K562 (cell line): Measurements from ENCODE around the gene ITPA. TPM values are rescaled to one million over a fixed set of nuclear protein-coding genes. Genes with fewer than 3 reads are reported as not detected.

Experiments
- ARID1B ChIP-seq: fragments of 450-650 bp; IDR thresholded peaks from 2 replicates; pipeline ENCODE4 v1.6.1; 2016; ENCODE audit warnings: antibody characterized with exemption, mild to moderate bottlenecking, inconsistent platforms
- COPS2 ChIP-seq: fragments of 450-650 bp; conservative IDR thresholded peaks from 2 replicates; pipeline ENCODE4 v1.6.1; 2016; ENCODE audit warnings: mild to moderate bottlenecking, moderate library complexity
- CXXC5 ChIP-seq: fragments of 250-450 bp; sonication (Bioruptor Pico); IDR thresholded peaks from 2 replicates; pipeline ENCODE4 v1.8.0; 2022; ENCODE audit warnings: inconsistent platforms, mild to moderate bottlenecking, moderate library complexity
- E2F3 ChIP-seq: fragments of 250-450 bp; sonication (Bioruptor Pico); IDR thresholded peaks from 2 replicates; pipeline ENCODE4 v1.4.0; 2020; ENCODE audit warnings: mild to moderate bottlenecking
- EP300 ChIP-seq: IDR thresholded peaks from 2 replicates; pipeline ENCODE4 v1.6.1; 2012; ENCODE audit warnings: low read length, improper control_type of control experiment
- ETV5 ChIP-seq: sonication (generic); formaldehyde crosslinking; IDR thresholded peaks from 2 replicates; pipeline ENCODE4 v1.4.0; 2020; ENCODE audit warnings: low read depth, mild to moderate bottlenecking, missing genetic modification reagents
- EWSR1 ChIP-seq: fragments of 450-650 bp; IDR thresholded peaks from 2 replicates; pipeline ENCODE4 v1.6.1; 2018; ENCODE audit warnings: borderline replicate concordance, mild to moderate bottlenecking, low read depth, moderate library complexity; ENCODE audit not compliant: partially characterized antibody
- GABPB2 ChIP-seq: fragments of 250-450 bp; sonication (Bioruptor Pico); conservative IDR thresholded peaks from 2 replicates; pipeline ENCODE4 v1.5.1; 2021; ENCODE audit warnings: mild to moderate bottlenecking
- HOXB6 ChIP-seq: fragments of 250-450 bp; sonication (Bioruptor Pico); IDR thresholded peaks from 2 replicates; pipeline ENCODE4 v1.5.1; 2022; ENCODE audit warnings: mild to moderate bottlenecking, borderline replicate concordance
- KLF6 ChIP-seq: fragments of 250-450 bp; sonication (Bioruptor Pico); IDR thresholded peaks from 2 replicates; pipeline ENCODE4 v1.4.0; 2020; ENCODE audit warnings: mild to moderate bottlenecking, moderate library complexity, borderline replicate concordance
- MEF2D ChIP-seq: conservative IDR thresholded peaks from 2 replicates; pipeline ENCODE4 v1.6.1; 2016; ENCODE audit warnings: low read depth, missing genetic modification characterization, missing compliant biosample characterization
- MYC ChIP-seq, 2 experiments: fragments of 250-450 bp in 1 of 2; sonication (Bioruptor Pico) in 1 of 2; IDR thresholded peaks; 2 replicates each; pipeline versions ENCODE4 v1.5.1 to v1.6.1; 2012 to 2021; ENCODE audit warnings: low read depth in 2 of 2, borderline replicate concordance in 1 of 2, improper control_type of control experiment in 1 of 2, low read length in 1 of 2, mild to moderate bottlenecking in 1 of 2, moderate library complexity in 1 of 2
- NFIC ChIP-seq: fragments of 450-650 bp; IDR thresholded peaks from 2 replicates; pipeline ENCODE4 v1.6.1; 2017; ENCODE audit warnings: mild to moderate bottlenecking, inconsistent platforms
- NRF1 ChIP-seq, 2 experiments: fragments of 450-650 bp; IDR thresholded peaks in 1 of 2; conservative IDR thresholded peaks in 1 of 2; 2 replicates each; pipeline ENCODE4 v1.6.1; 2014; ENCODE audit warnings: mild to moderate bottlenecking in 2 of 2
- POLR2AphosphoS5 ChIP-seq: IDR thresholded peaks from 2 replicates; pipeline ENCODE4 v1.6.1; 2011; ENCODE audit warnings: mild to moderate bottlenecking, low read depth, low read length, moderate library complexity; ENCODE audit not compliant: control insufficient read depth, insufficient read depth
- POLR2G ChIP-seq: fragments of 200-400 bp; formaldehyde crosslinking; IDR thresholded peaks from 2 replicates; pipeline ENCODE4 v1.6.1; 2017; ENCODE audit warnings: low read depth, mild to moderate bottlenecking, antibody characterized with exemption, low read length, moderate library complexity
- RAD21 ChIP-seq, 2 experiments: fragments of 250-450 bp in 1 of 2; fragments of 450-650 bp in 1 of 2; sonication (Bioruptor Pico) in 1 of 2; formaldehyde crosslinking in 1 of 2; IDR thresholded peaks in 1 of 2; conservative IDR thresholded peaks in 1 of 2; 2 replicates each; pipeline versions ENCODE4 v1.4.0 to v1.8.0; 2020 to 2022; ENCODE audit warnings: mild to moderate bottlenecking in 2 of 2, moderate library complexity in 1 of 2
- RBM15 ChIP-seq: fragments of 200-400 bp; formaldehyde crosslinking; IDR thresholded peaks from 2 replicates; pipeline ENCODE4 v1.6.1; 2018; ENCODE audit warnings: mild to moderate bottlenecking, low read length, moderate library complexity; ENCODE audit not compliant: insufficient read depth
- TBP ChIP-seq: optimal IDR thresholded peaks from 2 replicates; pipeline ENCODE3; 2011; ENCODE audit warnings: low read depth, low read length, improper control_type of control experiment
- U2AF2 ChIP-seq: fragments of 200-400 bp; formaldehyde crosslinking; optimal IDR thresholded peaks from 2 replicates; pipeline ENCODE3; 2017; ENCODE audit warnings: low read depth, mild to moderate bottlenecking, low read length
- ZBTB7A ChIP-seq: IDR thresholded peaks from 2 replicates; pipeline ENCODE4 v1.6.1; 2011; ENCODE audit warnings: low read depth, mild to moderate bottlenecking, low read length, moderate library complexity, borderline replicate concordance; ENCODE audit not compliant: control insufficient read depth
- ZFP1 ChIP-seq: fragments of 450-650 bp; formaldehyde crosslinking; IDR thresholded peaks from 2 replicates; pipeline ENCODE4 v1.4.0; 2020; ENCODE audit warnings: mild to moderate bottlenecking, mixed read lengths
- ZNF121 ChIP-seq: sonication (generic); formaldehyde crosslinking; conservative IDR thresholded peaks from 2 replicates; pipeline ENCODE4 v1.8.0; 2022; ENCODE audit warnings: missing genetic modification reagents
- ZNF583 ChIP-seq: fragments of 250-450 bp; sonication (Bioruptor Pico); IDR thresholded peaks from 2 replicates; pipeline ENCODE4 v1.4.0; 2020
- ZNF586 ChIP-seq: fragments of 450-650 bp; formaldehyde crosslinking; conservative IDR thresholded peaks from 2 replicates; pipeline ENCODE4 v1.4.0; 2020; ENCODE audit warnings: mild to moderate bottlenecking, moderate library complexity
- ZNF766 ChIP-seq: fragments of 200-800 bp; sonication (Bioruptor generic); conservative IDR thresholded peaks from 2 replicates; pipeline ENCODE4 v1.6.1; 2016; ENCODE audit warnings: missing genetic modification characterization, missing compliant biosample characterization
- polyA plus RNA-seq, 8 experiments: library from polyadenylated mRNA; depleted of rRNA in 4 of 8; stranded (reverse) in 5 of 8; unstranded in 3 of 8; fragments of >200 nt; fragmentation: Nextera tagmentation in 2 of 8; fragmentation: Illumina TruSeq in 1 of 8; extraction: Ambion mirVana in 2 of 8; extraction: Trizol in 1 of 8; gene quantifications; 2 replicates each; pipeline versions ENCODE4 v1.2.1 to v1.2.3, GENCODE V29; 2011 to 2014; ENCODE audit warnings: inconsistent platforms in 1 of 8, missing spikeins in 1 of 8
- total RNA-seq, 7 experiments: library from RNA; depleted of rRNA in 6 of 7; stranded (reverse); fragments of >200 nt in 6 of 7; fragmentation: Illumina TruSeq in 2 of 7; extraction: Trizol in 2 of 7; gene quantifications; 2 replicates each; pipeline versions ENCODE4 v1.2.1 to v1.2.3, GENCODE V29; 2011 to 2021; ENCODE audit warnings: low replicate concordance in 1 of 7
- TF ChIP-seq, protein P1 (sequence below): fragments of 450-650 bp; IDR thresholded peaks from 2 replicates; pipeline ENCODE4 v1.6.1; 2016; ENCODE audit warnings: borderline replicate concordance
- TF ChIP-seq, protein P2 (sequence below): sonication (generic); formaldehyde crosslinking; IDR thresholded peaks from 2 replicates; pipeline ENCODE4 v1.9.0; 2022; ENCODE audit warnings: mild to moderate bottlenecking, missing genetic modification reagents

ITPA gene
- total and polyA plus RNA-seq, 9 of the 15 experiments (the other 6 are each of a cell fraction or from before 2014, with no cell fraction given): 5.0 to 79.7 (median 36.7) TPM

DNA sequence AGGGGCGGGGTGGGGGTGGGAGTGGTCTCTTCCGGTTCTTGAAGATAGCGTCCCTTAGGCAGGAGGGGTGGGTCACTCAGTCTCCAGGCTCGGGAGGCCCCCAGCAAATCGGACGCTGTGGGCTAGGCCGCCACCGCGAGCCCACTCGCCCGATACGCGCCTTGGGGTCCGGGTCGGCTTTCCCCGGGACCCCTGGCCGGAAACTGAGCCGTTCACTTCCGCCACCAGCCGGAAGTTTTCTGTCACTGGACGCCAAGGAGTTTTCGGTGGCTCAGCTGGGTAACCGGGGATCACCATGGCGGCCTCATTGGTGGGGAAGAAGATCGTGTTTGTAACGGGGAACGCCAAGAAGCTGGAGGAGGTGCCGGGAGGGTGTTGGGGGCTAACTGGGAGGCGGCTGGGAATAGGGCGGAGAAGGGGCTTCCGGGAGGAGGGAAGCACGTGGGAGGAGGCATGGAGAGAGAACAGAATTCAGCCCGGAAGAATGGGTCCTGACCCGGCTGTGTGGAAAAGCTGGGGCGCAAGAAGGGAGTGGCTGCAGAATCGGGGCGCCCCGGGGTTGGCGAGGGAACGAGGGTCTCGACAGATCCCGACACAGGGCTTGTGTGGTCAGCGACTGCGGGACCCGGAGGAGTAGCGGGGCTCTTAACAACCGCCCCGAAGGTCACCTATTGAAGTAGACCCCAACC, at the start of gene ITPA (continued):
- TF ChIP-seq, protein P1, sequence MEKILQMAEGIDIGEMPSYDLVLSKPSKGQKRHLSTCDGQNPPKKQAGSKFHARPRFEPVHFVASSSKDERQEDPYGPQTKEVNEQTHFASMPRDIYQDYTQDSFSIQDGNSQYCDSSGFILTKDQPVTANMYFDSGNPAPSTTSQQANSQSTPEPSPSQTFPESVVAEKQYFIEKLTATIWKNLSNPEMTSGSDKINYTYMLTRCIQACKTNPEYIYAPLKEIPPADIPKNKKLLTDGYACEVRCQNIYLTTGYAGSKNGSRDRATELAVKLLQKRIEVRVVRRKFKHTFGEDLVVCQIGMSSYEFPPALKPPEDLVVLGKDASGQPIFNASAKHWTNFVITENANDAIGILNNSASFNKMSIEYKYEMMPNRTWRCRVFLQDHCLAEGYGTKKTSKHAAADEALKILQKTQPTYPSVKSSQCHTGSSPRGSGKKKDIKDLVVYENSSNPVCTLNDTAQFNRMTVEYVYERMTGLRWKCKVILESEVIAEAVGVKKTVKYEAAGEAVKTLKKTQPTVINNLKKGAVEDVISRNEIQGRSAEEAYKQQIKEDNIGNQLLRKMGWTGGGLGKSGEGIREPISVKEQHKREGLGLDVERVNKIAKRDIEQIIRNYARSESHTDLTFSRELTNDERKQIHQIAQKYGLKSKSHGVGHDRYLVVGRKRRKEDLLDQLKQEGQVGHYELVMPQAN: peak; percentile 98
- peak; percentile 43 for TF ChIP-seq TBP
- no peak for TF ChIP-seq MEF2D
- TF ChIP-seq ZBTB7A: peak; percentile 89; the same call in 1 of the 2 replicates
- TF ChIP-seq ARID1B: peak; percentile 8; the same call in 1 of the 2 replicates
- no peak for TF ChIP-seq E2F3 (CRISPR knock-in tag)
- no peak for TF ChIP-seq EWSR1
- TF ChIP-seq U2AF2: no peak
- TF ChIP-seq COPS2: no peak
- TF ChIP-seq, protein P2, sequence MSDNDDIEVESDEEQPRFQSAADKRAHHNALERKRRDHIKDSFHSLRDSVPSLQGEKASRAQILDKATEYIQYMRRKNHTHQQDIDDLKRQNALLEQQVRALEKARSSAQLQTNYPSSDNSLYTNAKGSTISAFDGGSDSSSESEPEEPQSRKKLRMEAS (CRISPR knock-in tag): peak; percentile 70
- 0 out of 2 replicates have a peak, but pooled peaks have one; percentile 36 for TF ChIP-seq KLF6 (CRISPR knock-in tag)
- TF ChIP-seq GABPB2 (CRISPR knock-in tag): no peak
- no peak for TF ChIP-seq ZNF766
- no peak for TF ChIP-seq ZFP1 (CRISPR knock-in tag)
- no peak for TF ChIP-seq HOXB6 (CRISPR knock-in tag)
- peak; percentile 86 for TF ChIP-seq POLR2G
- peak; percentile 91 for TF ChIP-seq MYC (IDR thresholded peaks at IDR 0.05; ENCODE audit: low read depth, low read length)
- TF ChIP-seq MYC (CRISPR knock-in tag; IDR thresholded peaks at IDR 0.05; ENCODE audit: borderline replicate concordance, low read depth): 0 out of 2 replicates have a peak, but pooled peaks have one; percentile 82
- TF ChIP-seq CXXC5 (CRISPR knock-in tag): peak; percentile 36
- no peak for TF ChIP-seq ZNF586
- no peak for TF ChIP-seq EP300
- TF ChIP-seq ZNF583 (CRISPR knock-in tag): no peak
- peak; percentile 62 for TF ChIP-seq ETV5 (CRISPR knock-in tag)
- peak; percentile 34; the same call in 1 of the 2 replicates for TF ChIP-seq NFIC
- no peak for TF ChIP-seq RBM15
- no peak for TF ChIP-seq NRF1 (conservative IDR thresholded peaks at IDR 0.05 in 1 of 2, IDR thresholded peaks at IDR 0.05 in 1 of 2)
- no peak for TF ChIP-seq ZNF121 (CRISPR knock-in tag)
- TF ChIP-seq POLR2AphosphoS5: peak; percentile 62
- TF ChIP-seq RAD21 (CRISPR knock-in tag; conservative IDR thresholded peaks at IDR 0.05 in 1 of 2, IDR thresholded peaks at IDR 0.05 in 1 of 2): no peak
